ENCODE data around the gene MSMB. TPM values are rescaled to one million over a fixed set of nuclear protein-coding genes. Genes with fewer than 3 reads are reported as not detected.

MSMB gene
- polyA plus RNA-seq, 1 donor (not counting 4 experiments of a cell fraction or from before 2014, with no cell fraction given): not detected

DNA sequence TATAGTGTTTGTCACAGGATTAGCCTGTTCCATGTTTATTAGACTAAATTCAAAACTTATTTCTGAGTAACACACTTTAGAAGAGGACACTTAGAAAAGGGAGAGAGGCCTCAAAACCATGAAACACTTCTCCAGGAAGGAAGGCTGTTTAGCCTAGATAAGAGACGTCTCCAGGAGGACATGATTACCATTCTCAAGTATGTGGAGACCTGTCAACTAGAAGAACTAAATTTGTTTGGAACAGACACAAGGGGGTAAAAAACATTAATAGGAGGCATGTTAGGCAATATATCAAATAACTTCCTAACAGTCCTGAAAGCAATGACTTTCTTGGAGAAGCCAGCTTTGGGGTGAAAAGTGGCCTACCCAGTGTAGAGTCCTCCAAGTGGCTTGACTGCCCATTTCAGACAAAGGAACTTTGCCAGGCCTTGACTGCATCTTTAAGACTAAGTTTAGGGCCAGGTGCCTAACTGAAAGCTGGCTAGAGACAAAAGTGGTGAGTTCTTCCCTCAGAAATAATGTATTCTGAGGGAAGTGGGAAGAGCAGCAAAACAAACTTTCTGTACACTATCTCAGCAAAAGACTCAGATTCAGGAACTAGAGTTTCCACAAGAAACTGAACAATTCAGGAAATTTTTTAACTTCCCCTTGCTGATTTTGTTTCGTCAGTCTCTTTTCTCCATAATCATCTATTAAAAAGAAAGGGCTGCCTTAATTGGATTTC, 27.5 kb downstream of the MSMB start:
- no peak for DNase-seq (ENCODE audit: low read depth, low spot score)
- H3K4me1 ChIP-seq (ENCODE audit: control insufficient read depth, extremely low read depth, insufficient read depth, low read length): peaks cover 31% of the 10 kb centered on the region
- no peak overlapping the region for H3K9ac ChIP-seq (ENCODE audit: control insufficient read depth, extremely low read depth, insufficient read depth, low read length)
- no peak overlapping the region for H3K4me2 ChIP-seq (ENCODE audit: control insufficient read depth, extremely low read depth, insufficient read depth, low read depth, low read length)
- H3K9me3 ChIP-seq (ENCODE audit: control insufficient read depth, low read depth, low read length): no peaks in the 10 kb centered on the region
- peaks cover 8% of the 10 kb centered on the region for H3K9me1 ChIP-seq (ENCODE audit: control insufficient read depth, extremely low read depth, insufficient read depth, low read length)
- peaks cover 9 to 22% of the 10 kb centered on the region in 2 experiments for H3K36me3 ChIP-seq (ENCODE audit: control insufficient read depth in 2 of 2, extremely low read depth in 1 of 2, insufficient read depth in 2 of 2, low read length in 2 of 2)
- dilution Hi-C loops (cut with MboI; ENCODE audit: extremely low pct_ligation_motif_present, low sequenced_read_pairs): no loop called here
- FAIRE-seq: no peak
- peaks cover 36% of the 10 kb centered on the region for H4K20me1 ChIP-seq (ENCODE audit: control insufficient read depth, extremely low read depth, insufficient read depth, low read length)
- no peaks in the 10 kb centered on the region for H3K27me3 ChIP-seq (ENCODE audit: control insufficient read depth, extremely low read depth, insufficient read depth, low read length)
- H3K79me2 ChIP-seq (ENCODE audit: control insufficient read depth, insufficient read depth, low read length): peaks cover 91% of the 10 kb centered on the region
- H3K4me3 ChIP-seq (ENCODE audit: control insufficient read depth in 2 of 3, extremely low read depth in 1 of 3, insufficient read depth in 2 of 3, low read depth in 1 of 3, low read length in 3 of 3): no peak overlapping the region
- no peak overlapping the region for H3K27ac ChIP-seq (ENCODE audit: control insufficient read depth, insufficient read depth, low read length)
- TF ChIP-seq, protein P1, sequence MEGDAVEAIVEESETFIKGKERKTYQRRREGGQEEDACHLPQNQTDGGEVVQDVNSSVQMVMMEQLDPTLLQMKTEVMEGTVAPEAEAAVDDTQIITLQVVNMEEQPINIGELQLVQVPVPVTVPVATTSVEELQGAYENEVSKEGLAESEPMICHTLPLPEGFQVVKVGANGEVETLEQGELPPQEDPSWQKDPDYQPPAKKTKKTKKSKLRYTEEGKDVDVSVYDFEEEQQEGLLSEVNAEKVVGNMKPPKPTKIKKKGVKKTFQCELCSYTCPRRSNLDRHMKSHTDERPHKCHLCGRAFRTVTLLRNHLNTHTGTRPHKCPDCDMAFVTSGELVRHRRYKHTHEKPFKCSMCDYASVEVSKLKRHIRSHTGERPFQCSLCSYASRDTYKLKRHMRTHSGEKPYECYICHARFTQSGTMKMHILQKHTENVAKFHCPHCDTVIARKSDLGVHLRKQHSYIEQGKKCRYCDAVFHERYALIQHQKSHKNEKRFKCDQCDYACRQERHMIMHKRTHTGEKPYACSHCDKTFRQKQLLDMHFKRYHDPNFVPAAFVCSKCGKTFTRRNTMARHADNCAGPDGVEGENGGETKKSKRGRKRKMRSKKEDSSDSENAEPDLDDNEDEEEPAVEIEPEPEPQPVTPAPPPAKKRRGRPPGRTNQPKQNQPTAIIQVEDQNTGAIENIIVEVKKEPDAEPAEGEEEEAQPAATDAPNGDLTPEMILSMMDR (optimal IDR thresholded peaks at IDR 0.05 in 1 of 3, IDR thresholded peaks at IDR 0.05 in 1 of 3, conservative IDR thresholded peaks at IDR 0.05 in 1 of 3; ENCODE audit: extremely low read depth in 1 of 3, insufficient read depth in 2 of 3, low read length in 3 of 3): no peak
- no peak for TF ChIP-seq EZH2 (IDR thresholded peaks at IDR 0.05; ENCODE audit: low read length)
- H2AFZ ChIP-seq (ENCODE audit: control insufficient read depth, low read length): no peak overlapping the region

DNA sequence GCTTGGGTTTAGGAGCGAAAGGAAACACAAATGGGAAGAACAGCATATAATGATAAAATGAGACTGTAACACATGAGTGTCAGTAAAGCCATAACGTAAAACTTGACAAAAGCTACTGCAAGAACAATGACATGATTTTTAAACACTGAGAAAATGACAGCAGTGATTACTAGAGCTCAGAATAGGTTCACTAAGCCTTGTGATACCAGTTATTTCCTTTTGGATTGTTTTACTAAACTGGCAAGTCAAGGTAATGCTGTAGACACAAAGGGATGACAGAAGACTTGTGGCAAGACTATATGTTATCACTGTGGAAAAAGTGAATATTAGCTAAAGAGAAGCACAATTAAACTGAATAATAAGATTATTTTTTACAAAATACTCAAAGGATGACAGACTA, 28.3 kb downstream of the MSMB start:
- peaks cover 29% of the 10 kb centered on the region for H3K4me1 ChIP-seq (ENCODE audit: control insufficient read depth, extremely low read depth, insufficient read depth, low read length)
- FAIRE-seq (no peak), DNase-seq (ENCODE audit: low read depth, low spot score) (no peak)
- H3K9me3 ChIP-seq (ENCODE audit: control insufficient read depth, low read depth, low read length): no peaks in the 10 kb centered on the region
- H3K36me3 ChIP-seq (ENCODE audit: control insufficient read depth in 2 of 2, extremely low read depth in 1 of 2, insufficient read depth in 2 of 2, low read length in 2 of 2): peaks cover 16 to 30% of the 10 kb centered on the region in 2 experiments
- H3K27ac ChIP-seq (ENCODE audit: control insufficient read depth, insufficient read depth, low read length): no peak overlapping the region
- peaks cover 35% of the 10 kb centered on the region for H4K20me1 ChIP-seq (ENCODE audit: control insufficient read depth, extremely low read depth, insufficient read depth, low read length)
- no peak overlapping the region for H3K9ac ChIP-seq (ENCODE audit: control insufficient read depth, extremely low read depth, insufficient read depth, low read length)
- H3K79me2 ChIP-seq (ENCODE audit: control insufficient read depth, insufficient read depth, low read length): peaks cover 83% of the 10 kb centered on the region
- no peak overlapping the region for H2AFZ ChIP-seq (ENCODE audit: control insufficient read depth, low read length)
- no peak overlapping the region for H3K4me3 ChIP-seq (ENCODE audit: control insufficient read depth in 2 of 3, extremely low read depth in 1 of 3, insufficient read depth in 2 of 3, low read depth in 1 of 3, low read length in 3 of 3)
- no peak for TF ChIP-seq EZH2 (IDR thresholded peaks at IDR 0.05; ENCODE audit: low read length)
- TF ChIP-seq, protein P1 (optimal IDR thresholded peaks at IDR 0.05 in 1 of 3, IDR thresholded peaks at IDR 0.05 in 1 of 3, conservative IDR thresholded peaks at IDR 0.05 in 1 of 3; ENCODE audit: extremely low read depth in 1 of 3, insufficient read depth in 2 of 3, low read length in 3 of 3): no peak
- H3K9me1 ChIP-seq (ENCODE audit: control insufficient read depth, extremely low read depth, insufficient read depth, low read length): peaks cover 8% of the 10 kb centered on the region
- no peaks in the 10 kb centered on the region for H3K27me3 ChIP-seq (ENCODE audit: control insufficient read depth, extremely low read depth, insufficient read depth, low read length)
- dilution Hi-C loops (cut with MboI; ENCODE audit: extremely low pct_ligation_motif_present, low sequenced_read_pairs): no loop called here
- H3K4me2 ChIP-seq (ENCODE audit: control insufficient read depth, extremely low read depth, insufficient read depth, low read depth, low read length): no peak overlapping the region
